Panc1 (cell line): ENCODE results near the gene B4GALNT2. TPM values are rescaled to one million over a fixed set of nuclear protein-coding genes. Genes with fewer than 3 reads are reported as not detected.

ENCODE experiments used
- ATAC-seq: fragments of 200-7000 bp; cut with Tn5 transposase; 2 replicates; pipeline ENCODE4 v1.9.1; 2020; ENCODE audit warnings: mild to moderate bottlenecking, moderate library complexity
- BruUV-seq: library from RNA; stranded (reverse); fragments of 400-500 nt; replicated peaks from 2 replicates; lab custom pipeline; 2021; lab: Mats Ljungman, UMichigan
- CTCF ChIA-PET: fragments of 300-600 bp; sonication (Branson Sonifier 250); formaldehyde crosslinking; loops from one replicate; lab custom pipeline; 2022; ENCODE audit warnings: antibody characterized with exemption; lab: Charles Lee
- POLR2A ChIA-PET: fragments of 300-600 bp; sonication (Branson Sonifier 250); formaldehyde crosslinking; loops from one replicate; lab custom pipeline; 2022; ENCODE audit warnings: antibody characterized with exemption; lab: Charles Lee
- DNase-seq: peaks from one replicate; pipeline ENCODE4 v3.0.0-alpha.2; 2010; ENCODE audit warnings: low read depth, low spot score
- H3K27ac ChIP-seq: 2 replicates; pipeline ENCODE4 v1.5.1; 2011; ENCODE audit warnings: mild to moderate bottlenecking, low read length, inconsistent platforms
- H3K27me3 ChIP-seq: fragments of 200-500 bp; sonication (Bioruptor generic); 2 replicates; pipeline ENCODE4 v1.6.0; 2014; ENCODE audit warnings: low read length, inconsistent platforms; ENCODE audit not compliant: control insufficient read depth, insufficient read depth
- H3K36me3 ChIP-seq: fragments of 200-500 bp; sonication (Bioruptor generic); 2 replicates; pipeline ENCODE4 v1.5.1; 2014; ENCODE audit warnings: inconsistent platforms, mild to moderate bottlenecking, low read length, moderate library complexity; ENCODE audit not compliant: control insufficient read depth, insufficient read depth
- H3K4me1 ChIP-seq: 2 replicates; pipeline ENCODE4 v1.5.1; 2011; ENCODE audit warnings: inconsistent platforms, mild to moderate bottlenecking, low read length, moderate library complexity; ENCODE audit not compliant: control insufficient read depth, insufficient read depth
- H3K4me3 ChIP-seq, 2 experiments: 2 replicates each; pipeline ENCODE4 v1.5.1; 2011 to 2012; ENCODE audit warnings: low read depth in 2 of 2, low read length in 2 of 2, mild to moderate bottlenecking in 2 of 2, inconsistent platforms in 1 of 2, moderate library complexity in 1 of 2
- H3K9me3 ChIP-seq: fragments of 200-500 bp; sonication (Bioruptor generic); 2 replicates; pipeline ENCODE4 v1.5.1; 2014; ENCODE audit warnings: low read depth, mild to moderate bottlenecking, inconsistent platforms, low read length, moderate library complexity; ENCODE audit not compliant: control insufficient read depth, insufficient read depth
- CTCF ChIP-seq: fragments of 450-650 bp; IDR thresholded peaks from 2 replicates; pipeline ENCODE4 v1.5.1; 2017; ENCODE audit warnings: mild to moderate bottlenecking
- POLR2AphosphoS5 ChIP-seq: IDR thresholded peaks from 2 replicates; pipeline ENCODE4 v1.6.1; 2012; ENCODE audit warnings: mild to moderate bottlenecking, low read depth, low read length, moderate library complexity
- REST ChIP-seq, 2 experiments: IDR thresholded peaks; 2 replicates each; pipeline ENCODE4 v1.6.1; 2011 to 2012; ENCODE audit warnings: low read depth in 2 of 2, control low read depth in 1 of 2, low read length in 1 of 2, mild to moderate bottlenecking in 1 of 2, moderate library complexity in 1 of 2; ENCODE audit not compliant: insufficient read depth in 1 of 2
- SIN3A ChIP-seq: IDR thresholded peaks from 2 replicates; pipeline ENCODE4 v1.6.1; 2012; ENCODE audit warnings: low read depth, mild to moderate bottlenecking, low read length, moderate library complexity, borderline replicate concordance; ENCODE audit not compliant: insufficient read depth
- TCF7L2 ChIP-seq: IDR thresholded peaks from 2 replicates; pipeline ENCODE4 v1.6.1; 2011; ENCODE audit warnings: mild to moderate bottlenecking, low read depth, low read length, inconsistent platforms
- in situ Hi-C: cut with HindIII; loops from 2 replicates; pipeline ENCODE4 v1.10.0; 2016; ENCODE audit warnings: low sequenced_read_pairs, low pct_unique_long_range_greater_than_20kb
- intact Hi-C: fragments of 100-400 bp; cut with micrococcal nuclease; formaldehyde crosslinking; loops from one replicate; pipeline ENCODE4 v1.10.0; 2022; ENCODE audit not compliant: unreplicated experiment
- total RNA-seq: library from RNA; stranded (reverse); gene quantifications from one replicate; pipeline ENCODE4 v1.2.1, GENCODE V29; 2021; ENCODE audit not compliant: unreplicated experiment

Gene B4GALNT2
- total RNA-seq, 1 experiment from 2014 or later: not detected

- intact Hi-C loops: no loop called here
- ATAC-seq (no peak), DNase-seq (no peak)
- Histone ChIP-seq H3K36me3 (no peaks in the 10 kb centered on the region), H3K9me3 (no peaks in the 10 kb centered on the region; the same call in 1 of the 2 replicates), H3K4me3 (no peak overlapping the region), H3K27me3 (no peaks in the 10 kb centered on the region), H3K4me1 (no peaks in the 10 kb centered on the region), H3K27ac (no peak overlapping the region)
- in situ Hi-C loops: no loop called here
- CTCF ChIA-PET: no interaction called here
- POLR2A ChIA-PET: interaction anchor here (0.6 kb wide), 1 partner anchor 123 kb away, joined by 3 read pairs; no protein-coding TSS in a partner anchor
- no peak for TF ChIP-seq CTCF
- TF ChIP-seq REST (IDR thresholded peaks at IDR 0.05; ENCODE audit: insufficient read depth in 1 of 2, low read depth in 2 of 2, low read length in 1 of 2): no peak
- no peak for TF ChIP-seq POLR2AphosphoS5
- TF ChIP-seq TCF7L2: no peak
- TF ChIP-seq SIN3A: no peak
- no TSS peak for BruUV-seq
These were observed 46.8 kb upstream of the B4GALNT2 start for GRCh38 chr17:49085565-49086315.

- no peak for TF ChIP-seq SIN3A
- no peak for TF ChIP-seq POLR2AphosphoS5
- TF ChIP-seq CTCF: no peak
- no peak for TF ChIP-seq TCF7L2
- TF ChIP-seq REST (IDR thresholded peaks at IDR 0.05; ENCODE audit: insufficient read depth in 1 of 2, low read depth in 2 of 2, low read length in 1 of 2): no peak
- intact Hi-C loops (no loop called here), in situ Hi-C loops (no loop called here)
- H3K9me3 ChIP-seq: no peaks in the 10 kb centered on the region; the same call in 1 of the 2 replicates
- H3K27ac ChIP-seq: no peak overlapping the region
- no peaks in the 10 kb centered on the region for H3K4me1 ChIP-seq
- no peak for DNase-seq
- no TSS peak for BruUV-seq
- H3K36me3 ChIP-seq: no peaks in the 10 kb centered on the region
- POLR2A ChIA-PET: interaction anchor here (0.6 kb wide), 1 partner anchor 123 kb away, joined by 3 read pairs; no protein-coding TSS in a partner anchor
- H3K27me3 ChIP-seq: no peaks in the 10 kb centered on the region
- ATAC-seq: no peak
- CTCF ChIA-PET: no interaction called here
- H3K4me3 ChIP-seq: no peak overlapping the region
These were observed 46.3 kb upstream of the B4GALNT2 start for GRCh38 chr17:49086316-49086605.
